SJSA1 (cell line): Measurements from ENCODE around the gene CARD8. TPM values are rescaled to one million over a fixed set of nuclear protein-coding genes. Genes with fewer than 3 reads are reported as not detected.
A peak's percentile ranks its signal among the peaks of the same experiment; 100 is the strongest.
"Not testable (repeated sequence)": the region's sequence is repeated elsewhere in the genome, so short reads cannot be mapped to it uniquely, and the experiment has no call there.

Experiments used
- DNase-seq, 2 experiments: peaks; one replicate each; pipeline ENCODE4 v3.0.0-alpha.2; 2015 to 2020; ENCODE audit warnings: low spot score in 2 of 2, low read depth in 1 of 2
- H3K27ac ChIP-seq: fragments of 250-450 bp; sonication (Bioruptor Pico); 2 replicates; pipeline ENCODE4 v1.5.1; 2020; ENCODE audit warnings: mild to moderate bottlenecking, moderate library complexity
- H3K27me3 ChIP-seq: fragments of 250-450 bp; sonication (Bioruptor Pico); replicated peaks from 2 replicates; pipeline ENCODE4 v1.5.1; 2020; ENCODE audit warnings: mild to moderate bottlenecking, moderate library complexity
- H3K36me3 ChIP-seq: fragments of 250-450 bp; sonication (Bioruptor Pico); 2 replicates; pipeline ENCODE4 v1.5.1; 2020; ENCODE audit warnings: mild to moderate bottlenecking
- H3K4me1 ChIP-seq: fragments of 250-450 bp; sonication (Bioruptor Pico); replicated peaks from 2 replicates; pipeline ENCODE4 v1.6.1; 2021; ENCODE audit warnings: mild to moderate bottlenecking
- H3K4me3 ChIP-seq: fragments of 250-450 bp; sonication (Bioruptor Pico); 2 replicates; pipeline ENCODE4 v1.5.1; 2020; ENCODE audit warnings: mild to moderate bottlenecking
- H3K9me3 ChIP-seq: fragments of 250-450 bp; sonication (Bioruptor Pico); replicated peaks from 2 replicates; pipeline ENCODE4 v1.5.1; 2020; ENCODE audit warnings: mild to moderate bottlenecking
- total RNA-seq: library from RNA; depleted of rRNA; stranded (reverse); fragments of >200 nt; shearing (Covaris generic); gene quantifications from 2 replicates; pipeline ENCODE4 v1.2.3, GENCODE V29; 2014

CARD8 gene
- total RNA-seq, 1 experiment from 2014 or later, result 24.6 TPM

GRCh38 chr19:48220784-48221183 is 34.9 kb downstream of the CARD8 start:
- not testable (repeated sequence) for DNase-seq, H3K4me3 ChIP-seq

GRCh38 chr19:48218997-48219396 is 36.7 kb downstream of the CARD8 start:
- no peaks in the 10 kb centered on the region for H3K27me3 ChIP-seq
- peaks cover 15% of the 10 kb centered on the region for H3K4me1 ChIP-seq
- peaks cover 11% of the 10 kb centered on the region; the same call in 1 of the 2 replicates for H3K36me3 ChIP-seq
- peak; percentile 54 to 56 for DNase-seq
- no peak overlapping the region for H3K4me3 ChIP-seq
- H3K27ac ChIP-seq, result peak overlapping the region; percentile 66
- H3K9me3 ChIP-seq, result no peaks in the 10 kb centered on the region

More at GRCh38 chr19:48220784-48221183, 34.9 kb downstream of the CARD8 start:
- not testable (repeated sequence) for H3K27ac ChIP-seq, H3K27me3 ChIP-seq, H3K9me3 ChIP-seq
- Histone ChIP-seq H3K4me1 (peaks cover 15% of the 10 kb centered on the region), H3K36me3 (peaks cover 11% of the 10 kb centered on the region; the same call in 1 of the 2 replicates)

DNA sequence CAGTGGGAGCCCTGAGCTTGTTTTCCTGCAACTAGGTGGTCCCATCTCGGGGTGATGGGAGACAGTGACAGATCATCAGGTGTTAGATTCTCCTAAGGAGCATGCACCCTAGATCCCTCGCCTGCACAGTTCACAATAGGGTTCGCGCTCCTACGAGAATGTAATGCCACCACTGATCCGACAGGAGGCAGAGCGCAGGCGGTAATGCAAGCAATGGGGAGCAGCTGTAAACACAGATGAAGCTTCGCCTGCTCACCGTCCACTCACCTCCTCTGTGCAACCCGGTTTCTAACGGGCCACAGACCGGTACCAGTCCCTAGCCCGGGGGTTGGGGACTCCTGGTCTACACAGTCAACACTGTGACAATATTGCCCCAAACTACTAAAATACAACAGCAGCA is 38.8 kb downstream of the CARD8 start:
- Histone ChIP-seq H3K36me3 (peaks cover 7% of the 10 kb centered on the region; the same call in 1 of the 2 replicates), H3K4me3 (no peak overlapping the region), H3K9me3 (no peaks in the 10 kb centered on the region), H3K4me1 (peaks cover 15% of the 10 kb centered on the region), H3K27me3 (no peaks in the 10 kb centered on the region), H3K27ac (no peak overlapping the region)
- no peak for DNase-seq

GRCh38 chr19:48213959-48214358 is 41.8 kb downstream of the CARD8 start:
- H3K36me3 ChIP-seq, result peaks cover 7% of the 10 kb centered on the region; the same call in 1 of the 2 replicates
- no peaks in the 10 kb centered on the region for H3K27me3 ChIP-seq
- H3K4me1 ChIP-seq, result peaks cover 7% of the 10 kb centered on the region
- H3K27ac ChIP-seq, result no peak overlapping the region
- DNase-seq, result no peak
- no peaks in the 10 kb centered on the region for H3K9me3 ChIP-seq
- no peak overlapping the region for H3K4me3 ChIP-seq

- Histone ChIP-seq H3K4me3 (no peak overlapping the region), H3K27ac (no peak overlapping the region), H3K4me1 (no peaks in the 10 kb centered on the region), H3K36me3 (peaks cover 10% of the 10 kb centered on the region; the same call in 1 of the 2 replicates), H3K9me3 (no peaks in the 10 kb centered on the region), H3K27me3 (no peaks in the 10 kb centered on the region)
- DNase-seq, result no peak
Measured at GRCh38 chr19:48210005-48210404, 45.7 kb downstream of the CARD8 start.

GRCh38 chr19:48206397-48207093 is 49.2 kb downstream of the CARD8 start:
- H3K4me1 ChIP-seq, result peaks cover 6% of the 10 kb centered on the region
- no peaks in the 10 kb centered on the region for H3K9me3 ChIP-seq
- no peaks in the 10 kb centered on the region for H3K27me3 ChIP-seq
- H3K4me3 ChIP-seq, result no peak overlapping the region
- H3K27ac ChIP-seq, result no peak overlapping the region
- DNase-seq, result no peak
- peaks cover 10% of the 10 kb centered on the region; the same call in 1 of the 2 replicates for H3K36me3 ChIP-seq

DNA sequence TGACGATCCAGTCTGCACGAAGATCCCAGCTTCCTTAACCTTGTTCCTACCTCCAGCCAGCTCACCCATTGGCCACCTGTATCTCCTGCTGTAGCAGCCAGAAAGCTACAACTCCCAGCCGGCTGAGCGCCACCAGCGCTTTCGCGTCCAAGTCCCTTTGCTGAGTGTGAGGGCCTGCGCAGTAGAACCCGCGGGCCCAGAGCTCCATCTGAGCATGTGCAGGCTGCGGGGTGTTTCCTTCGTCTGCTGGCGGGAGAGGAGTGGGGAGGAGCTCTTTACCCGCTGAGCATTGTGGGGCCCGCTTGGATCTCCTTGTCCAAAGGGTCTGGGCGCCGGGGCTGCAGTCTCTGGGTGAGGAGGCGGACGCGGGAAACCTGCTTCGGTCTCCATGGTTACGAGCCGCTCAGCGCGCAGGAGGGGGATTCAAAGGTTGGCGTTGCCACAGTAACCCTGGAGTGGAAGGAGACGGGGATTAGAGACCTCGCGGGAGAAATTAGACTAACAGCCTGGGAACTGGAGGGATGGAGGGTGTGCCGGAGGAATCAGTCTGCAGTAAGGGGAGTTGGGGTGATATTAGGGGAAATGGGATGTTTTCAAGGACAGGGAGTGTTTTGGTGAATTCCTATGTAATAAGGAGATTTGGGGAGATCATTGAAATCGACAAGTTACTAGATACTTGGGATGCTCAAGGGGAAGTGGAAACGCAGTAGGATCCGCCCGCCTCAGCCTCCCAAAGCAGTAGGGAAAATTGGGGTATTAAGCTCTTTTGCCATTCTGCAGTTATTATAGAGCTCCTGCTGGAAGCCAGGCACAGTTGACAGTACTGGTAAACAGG is 51.7 kb downstream of the CARD8 start:
- peaks cover 6% of the 10 kb centered on the region for H3K4me1 ChIP-seq
- peak; percentile 93 to 96 for DNase-seq
- peaks cover 10% of the 10 kb centered on the region; the same call in 1 of the 2 replicates for H3K36me3 ChIP-seq
- peak overlapping the region; percentile 52 for H3K4me3 ChIP-seq
- H3K27me3 ChIP-seq, result no peaks in the 10 kb centered on the region
- peak overlapping the region; percentile 32 for H3K27ac ChIP-seq
- no peaks in the 10 kb centered on the region for H3K9me3 ChIP-seq

- DNase-seq, result no peak
- H3K4me3 ChIP-seq, result peak overlapping the region; percentile 52
- H3K27ac ChIP-seq, result peak overlapping the region; percentile 32
- no peaks in the 10 kb centered on the region for H3K27me3 ChIP-seq
- H3K36me3 ChIP-seq, result peaks cover 10% of the 10 kb centered on the region; the same call in 1 of the 2 replicates
- H3K4me1 ChIP-seq, result peaks cover 6% of the 10 kb centered on the region
- H3K9me3 ChIP-seq, result no peaks in the 10 kb centered on the region
Measured at GRCh38 chr19:48203222-48203793, 52.4 kb downstream of the CARD8 start.

DNA sequence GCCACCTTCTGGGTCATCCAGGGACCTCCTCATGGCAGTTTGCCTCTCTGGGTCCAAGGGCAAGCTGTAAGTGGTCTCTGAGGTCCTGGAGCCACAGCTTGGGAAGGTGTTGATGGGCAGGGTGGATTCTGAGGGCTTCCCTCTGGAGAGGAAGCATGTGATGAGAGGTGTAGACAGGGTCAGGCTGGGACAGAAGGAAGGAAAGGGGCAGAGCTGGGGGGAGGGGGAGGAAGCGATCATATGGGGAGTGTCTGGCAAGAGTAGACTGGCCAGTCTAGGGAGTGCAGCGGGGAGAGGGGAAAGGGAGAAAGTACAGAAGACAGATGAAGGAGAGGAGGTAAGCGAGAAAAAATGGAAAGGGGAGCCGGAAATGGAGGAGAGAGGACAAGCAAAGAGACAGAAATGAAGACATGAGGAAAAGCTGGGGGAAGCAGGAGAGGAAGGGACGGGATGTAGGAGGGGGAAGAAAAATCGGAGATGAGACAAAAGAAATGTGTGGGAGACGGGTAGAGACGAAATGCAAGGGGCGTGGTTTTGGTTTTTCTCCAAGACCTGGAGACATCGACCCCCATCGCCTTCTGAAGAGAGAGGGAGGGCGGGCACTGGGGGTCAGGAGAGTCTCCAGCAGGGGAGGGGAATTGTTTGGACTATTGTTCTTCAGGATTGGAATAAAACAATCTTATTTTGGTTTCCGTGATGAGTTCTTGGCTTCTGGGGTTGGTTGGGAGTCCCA is 58.6 kb downstream of the CARD8 start:
- Histone ChIP-seq H3K4me3 (no peak overlapping the region), H3K36me3 (no peaks in the 10 kb centered on the region), H3K27me3 (no peaks in the 10 kb centered on the region), H3K4me1 (no peaks in the 10 kb centered on the region), H3K27ac (no peak overlapping the region), H3K9me3 (no peaks in the 10 kb centered on the region)
- DNase-seq, result no peak

DNA sequence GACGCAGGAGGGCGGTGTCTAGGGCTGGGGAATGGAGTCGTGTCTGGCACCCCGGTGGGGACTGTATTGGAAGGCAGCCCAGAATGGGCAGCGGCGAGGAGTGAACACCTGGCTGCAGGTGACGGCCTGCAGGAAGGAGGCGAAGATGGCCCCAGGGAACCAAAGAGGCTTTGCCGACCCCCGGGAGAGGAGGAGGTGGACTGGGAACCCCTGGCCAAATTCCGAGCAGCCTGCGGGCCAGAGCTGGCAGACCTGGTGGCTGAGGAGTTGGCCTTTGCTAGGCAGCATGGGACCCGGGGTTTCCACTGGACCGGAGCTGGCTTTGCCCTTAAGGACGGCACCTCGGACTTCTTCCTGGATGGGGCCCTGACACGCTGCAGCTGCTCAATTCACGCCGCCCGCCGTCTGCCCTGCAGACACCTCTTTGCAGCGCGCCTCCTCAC is 59.4 kb downstream of the CARD8 start:
- no peaks in the 10 kb centered on the region for H3K4me1 ChIP-seq
- no peaks in the 10 kb centered on the region for H3K27me3 ChIP-seq
- no peak overlapping the region for H3K4me3 ChIP-seq
- H3K36me3 ChIP-seq, result no peaks in the 10 kb centered on the region
- H3K9me3 ChIP-seq, result no peaks in the 10 kb centered on the region
- DNase-seq, result no peak
- H3K27ac ChIP-seq, result no peak overlapping the region

DNA sequence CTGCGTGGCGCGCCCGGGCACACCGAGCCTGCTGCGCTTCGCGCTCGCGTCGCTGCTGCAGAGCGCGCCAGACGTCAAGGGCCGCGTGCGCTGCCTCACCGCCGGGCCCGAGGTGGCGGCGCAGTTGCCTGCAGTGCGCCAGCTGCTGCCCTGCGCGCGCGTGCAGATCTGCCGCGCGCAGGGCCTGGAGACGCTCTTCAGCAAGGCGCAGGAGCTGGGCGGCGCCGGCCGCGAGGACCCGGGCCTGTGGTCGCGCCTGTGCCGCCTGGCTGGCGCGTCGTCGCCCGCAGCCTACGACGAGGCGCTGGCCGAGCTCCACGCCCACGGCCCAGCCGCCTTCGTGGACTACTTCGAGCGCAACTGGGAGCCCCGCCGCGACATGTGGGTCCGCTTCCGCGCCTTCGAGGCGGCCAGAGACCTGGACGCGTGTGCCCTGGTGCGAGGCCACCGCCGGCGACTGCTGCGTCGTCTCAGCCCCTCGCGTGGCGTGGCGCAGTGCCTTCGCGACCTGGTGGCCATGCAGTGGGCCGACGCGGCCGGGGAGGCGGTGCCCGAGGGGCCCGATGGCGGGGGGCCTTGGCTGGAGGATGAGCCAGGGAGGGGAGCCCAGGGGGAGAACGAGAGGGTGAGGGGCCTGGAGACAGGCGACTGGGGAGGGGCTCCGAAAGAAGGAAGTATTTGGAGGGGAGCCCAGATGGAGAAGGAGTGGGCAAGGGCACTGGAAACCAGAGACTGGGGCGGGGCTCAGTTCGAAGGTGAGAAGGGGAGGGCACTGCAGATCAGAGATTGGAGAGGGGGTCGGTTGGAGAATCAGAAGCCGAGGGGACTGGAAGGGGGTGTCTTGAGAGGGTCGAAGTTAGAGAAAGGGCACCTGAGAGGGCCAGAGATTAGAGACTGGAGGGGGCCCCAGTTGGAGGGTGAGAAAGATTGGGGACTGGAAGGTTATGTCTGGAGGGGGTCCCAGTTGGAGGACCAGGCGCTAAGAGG is 60.6 kb downstream of the CARD8 start:
- Histone ChIP-seq H3K27me3 (no peaks in the 10 kb centered on the region), H3K9me3 (0 out of 2 replicates have a peak, but pooled peaks cover 3% of the 10 kb centered on the region), H3K27ac (no peak overlapping the region), H3K4me1 (no peaks in the 10 kb centered on the region), H3K36me3 (peaks cover 7% of the 10 kb centered on the region; the same call in 1 of the 2 replicates), H3K4me3 (no peak overlapping the region)
- DNase-seq, result no peak

GRCh38 chr19:48194041-48194843 is 61.5 kb downstream of the CARD8 start:
- Histone ChIP-seq H3K27me3 (no peaks in the 10 kb centered on the region), H3K9me3 (0 out of 2 replicates have a peak, but pooled peaks cover 3% of the 10 kb centered on the region), H3K36me3 (peaks cover 7% of the 10 kb centered on the region; the same call in 1 of the 2 replicates), H3K27ac (no peak overlapping the region), H3K4me1 (no peaks in the 10 kb centered on the region), H3K4me3 (no peak overlapping the region)
- DNase-seq, result no peak
